ENCODE measurements around the gene LKAAEAR1. TPM values are rescaled to one million over a fixed set of nuclear protein-coding genes. Genes with fewer than 3 reads are reported as not detected.
A peak's percentile ranks its signal among the peaks of the same experiment; 100 is the strongest.
"Not testable (repeated sequence)": the region's sequence is repeated elsewhere in the genome, so short reads cannot be mapped to it uniquely, and the experiment has no call there.

LKAAEAR1 gene, protein sequence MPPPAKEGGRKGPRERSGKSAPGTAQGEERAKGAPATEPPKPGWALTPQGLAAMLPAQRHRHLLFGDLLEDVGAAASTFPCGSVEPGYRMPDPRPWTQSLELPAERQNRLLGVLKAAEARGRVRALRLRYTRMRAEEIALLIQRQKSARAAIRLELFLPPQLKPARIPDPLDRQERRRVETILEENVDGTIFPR
- total RNA-seq = not detected

DNA sequence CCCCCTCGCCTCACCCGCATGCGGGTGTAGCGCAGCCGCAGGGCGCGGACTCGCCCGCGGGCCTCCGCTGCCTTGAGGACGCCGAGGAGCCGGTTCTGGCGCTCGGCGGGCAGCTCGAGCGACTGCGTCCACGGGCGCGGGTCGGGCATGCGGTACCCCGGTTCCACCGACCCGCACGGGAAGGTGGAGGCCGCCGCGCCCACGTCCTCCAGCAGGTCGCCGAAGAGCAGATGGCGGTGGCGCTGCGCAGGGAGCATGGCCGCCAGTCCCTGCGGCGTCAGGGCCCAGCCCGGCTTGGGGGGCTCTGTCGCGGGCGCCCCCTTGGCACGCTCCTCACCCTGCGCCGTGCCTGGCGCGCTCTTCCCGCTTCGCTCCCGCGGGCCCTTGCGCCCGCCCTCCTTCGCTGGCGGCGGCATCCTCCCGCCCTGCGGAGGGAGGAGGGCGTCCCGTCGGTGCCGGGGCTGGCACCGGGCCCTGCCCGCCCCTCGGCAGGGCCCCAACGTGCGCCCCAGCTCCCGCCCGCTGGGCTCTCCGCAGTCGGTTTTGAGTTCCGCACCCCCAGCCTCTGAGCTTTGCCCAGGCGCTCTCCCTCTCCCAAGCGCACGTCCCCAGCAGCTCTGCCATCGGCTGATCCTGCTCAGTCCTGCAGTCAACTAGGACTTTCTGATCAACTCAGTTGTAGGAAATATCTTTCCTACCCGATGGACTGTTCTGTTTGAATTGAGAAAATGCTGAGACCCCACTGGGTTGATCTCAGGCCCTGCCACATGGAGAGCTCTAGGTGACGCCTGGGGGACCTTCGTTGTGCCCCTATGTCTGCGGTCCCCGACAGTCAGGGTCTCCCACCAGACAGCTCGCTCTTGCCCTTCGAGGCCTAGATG lies at the start of gene LKAAEAR1:
Gene LKAAEAR1, minus strand, starts transcription at position 595 of the 881 bp plus-strand sequence. Its CDS starts 179 bp downstream, at position 416.
- intact Hi-C loops (cut with DNase I) = no loop called here
- DNase-seq = no peak
- Histone ChIP-seq H3K9ac (ENCODE audit: low read depth in 2 of 2, low read length in 2 of 2) (peak within 1 kb of the TSS in 1 of 2 donors; percentile 35), H3K4me3 (peak within 1 kb of the TSS; percentile 44), H3K27ac (no peak within 1 kb of the TSS), H3K9me3 (no peaks in the 10 kb centered on the region), H3K27me3 (peaks cover 19% of the 10 kb centered on the region), H3K4me1 (peaks cover 3% of the 10 kb centered on the region), H3K36me3 (no peaks in the 10 kb centered on the region)
- TF ChIP-seq, protein P1, sequence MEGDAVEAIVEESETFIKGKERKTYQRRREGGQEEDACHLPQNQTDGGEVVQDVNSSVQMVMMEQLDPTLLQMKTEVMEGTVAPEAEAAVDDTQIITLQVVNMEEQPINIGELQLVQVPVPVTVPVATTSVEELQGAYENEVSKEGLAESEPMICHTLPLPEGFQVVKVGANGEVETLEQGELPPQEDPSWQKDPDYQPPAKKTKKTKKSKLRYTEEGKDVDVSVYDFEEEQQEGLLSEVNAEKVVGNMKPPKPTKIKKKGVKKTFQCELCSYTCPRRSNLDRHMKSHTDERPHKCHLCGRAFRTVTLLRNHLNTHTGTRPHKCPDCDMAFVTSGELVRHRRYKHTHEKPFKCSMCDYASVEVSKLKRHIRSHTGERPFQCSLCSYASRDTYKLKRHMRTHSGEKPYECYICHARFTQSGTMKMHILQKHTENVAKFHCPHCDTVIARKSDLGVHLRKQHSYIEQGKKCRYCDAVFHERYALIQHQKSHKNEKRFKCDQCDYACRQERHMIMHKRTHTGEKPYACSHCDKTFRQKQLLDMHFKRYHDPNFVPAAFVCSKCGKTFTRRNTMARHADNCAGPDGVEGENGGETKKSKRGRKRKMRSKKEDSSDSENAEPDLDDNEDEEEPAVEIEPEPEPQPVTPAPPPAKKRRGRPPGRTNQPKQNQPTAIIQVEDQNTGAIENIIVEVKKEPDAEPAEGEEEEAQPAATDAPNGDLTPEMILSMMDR (IDR thresholded peaks at IDR 0.05) = no peak

DNA sequence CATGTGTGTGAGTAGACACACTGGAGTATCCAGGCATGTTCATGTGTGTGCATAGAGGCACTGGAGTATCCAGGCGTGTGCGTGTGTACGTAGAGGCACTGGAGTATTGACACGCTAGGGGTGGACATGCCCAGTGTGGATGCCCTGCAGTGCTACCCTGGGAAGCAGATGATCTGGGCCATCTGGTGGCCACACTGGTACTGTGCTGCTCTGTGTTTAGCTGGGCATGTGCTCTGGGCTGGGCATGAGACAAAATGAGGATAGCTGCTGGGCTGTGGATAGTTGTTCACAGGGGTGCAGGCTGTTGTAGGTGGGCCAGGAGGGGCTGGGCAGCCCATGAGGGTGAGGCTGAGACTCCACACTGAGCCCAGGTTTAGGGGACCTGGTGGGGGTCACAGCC lies 47.2 kb upstream of the LKAAEAR1 start:
- Histone ChIP-seq H3K4me1 (no peaks in the 10 kb centered on the region), H3K9ac (ENCODE audit: low read depth in 2 of 2, low read length in 2 of 2) (no peak overlapping the region), H3K27me3 (no peaks in the 10 kb centered on the region), H3K36me3 (no peaks in the 10 kb centered on the region), H3K4me3 (no peak overlapping the region), H3K27ac (no peak overlapping the region), H3K9me3 (no peaks in the 10 kb centered on the region)
- TF ChIP-seq, protein P1 (IDR thresholded peaks at IDR 0.05) = no peak
- DNase-seq = peak; percentile 28
- intact Hi-C loops (cut with DNase I) = no loop called here

DNA sequence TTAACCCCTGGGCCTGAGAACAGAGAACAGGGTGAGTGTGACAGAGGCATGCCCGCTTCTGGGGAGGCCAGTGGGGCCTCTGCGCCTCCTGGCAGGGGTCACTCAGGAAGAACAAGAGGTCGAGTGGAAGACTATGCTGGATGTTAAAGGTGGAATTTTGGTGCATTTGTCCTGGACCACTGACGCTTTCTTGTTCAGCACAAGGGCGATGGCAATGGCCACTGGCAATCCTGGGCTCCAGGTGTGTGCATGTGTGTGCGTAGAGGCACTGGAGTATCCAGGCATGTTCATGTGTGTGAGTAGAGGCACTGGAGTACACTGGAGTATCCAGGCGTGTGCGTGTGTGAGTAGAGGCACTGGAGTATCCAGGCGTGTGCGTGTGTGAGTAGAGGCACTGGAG lies 46.7 kb upstream of the LKAAEAR1 start:
- Histone ChIP-seq H3K4me3 (no peak overlapping the region), H3K4me1 (no peaks in the 10 kb centered on the region), H3K9ac (ENCODE audit: low read depth in 2 of 2, low read length in 2 of 2) (no peak overlapping the region), H3K36me3 (no peaks in the 10 kb centered on the region), H3K27me3 (no peaks in the 10 kb centered on the region), H3K27ac (no peak overlapping the region), H3K9me3 (no peaks in the 10 kb centered on the region)
- no peak for DNase-seq
- TF ChIP-seq, protein P1 (IDR thresholded peaks at IDR 0.05) = no peak
- intact Hi-C loops (cut with DNase I) = no loop called here

DNA sequence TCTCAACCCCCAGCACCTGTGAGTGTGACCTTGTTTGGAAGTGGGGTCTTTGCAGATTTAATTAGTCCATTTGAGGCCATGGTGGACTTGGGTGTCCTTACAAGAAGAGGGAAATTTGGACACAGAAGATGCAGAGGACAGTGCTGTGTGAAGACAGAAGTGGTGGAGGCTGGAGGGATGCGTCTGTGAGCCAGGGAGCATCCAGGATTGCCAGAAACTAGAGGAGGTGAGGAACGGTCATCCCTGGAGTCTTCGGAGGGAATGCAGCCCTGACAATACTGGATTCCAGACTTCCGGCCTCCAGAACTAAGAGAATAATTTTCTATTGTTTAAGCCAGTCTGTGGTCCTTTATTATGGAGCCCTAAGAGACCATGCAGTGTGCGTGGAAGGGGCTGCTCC lies 46.1 kb upstream of the LKAAEAR1 start:
- H3K4me1 ChIP-seq = no peaks in the 10 kb centered on the region
- no peak for DNase-seq
- TF ChIP-seq, protein P1 (IDR thresholded peaks at IDR 0.05) = no peak
- intact Hi-C loops (cut with DNase I) = no loop called here
- H3K27ac ChIP-seq = no peak overlapping the region
- no peaks in the 10 kb centered on the region for H3K36me3 ChIP-seq
- no peaks in the 10 kb centered on the region for H3K27me3 ChIP-seq
- no peaks in the 10 kb centered on the region for H3K9me3 ChIP-seq
- H3K9ac ChIP-seq (ENCODE audit: low read depth in 2 of 2, low read length in 2 of 2) = no peak overlapping the region
- H3K4me3 ChIP-seq = no peak overlapping the region

DNA sequence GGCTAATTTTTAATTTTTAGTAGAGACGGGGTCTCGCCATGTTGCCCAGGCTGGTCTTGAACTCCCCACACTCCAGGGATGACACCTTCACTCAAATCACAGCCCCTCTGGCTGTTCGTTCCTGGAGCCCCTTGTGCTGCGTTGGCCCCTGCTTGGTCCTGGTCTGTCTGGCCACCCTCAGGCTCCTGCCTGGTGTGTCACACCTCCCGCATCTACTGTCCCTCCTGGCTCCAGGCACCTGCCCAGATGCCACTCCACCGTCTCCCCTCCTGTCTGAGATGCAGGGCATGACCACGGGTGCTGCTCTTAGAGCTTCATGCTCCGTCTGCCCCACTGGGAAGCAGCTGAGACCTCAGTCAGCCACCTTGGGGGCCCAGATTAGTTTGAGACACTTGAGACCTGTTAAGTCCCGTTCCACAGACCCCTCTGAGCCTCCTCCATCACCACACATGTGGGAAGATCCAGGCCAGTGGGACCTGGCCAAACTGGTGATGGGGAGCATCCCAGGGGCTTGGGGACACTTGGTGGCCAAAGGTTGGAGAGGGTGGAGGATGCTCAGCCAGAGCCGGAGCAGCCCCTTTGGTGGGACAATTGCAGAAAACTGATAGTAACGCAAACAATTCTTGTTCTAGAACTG lies 45.1 kb upstream of the LKAAEAR1 start:
- Histone ChIP-seq H3K9me3 (no peaks in the 10 kb centered on the region), H3K4me1 (no peaks in the 10 kb centered on the region), H3K27me3 (no peaks in the 10 kb centered on the region), H3K36me3 (no peaks in the 10 kb centered on the region), H3K9ac (ENCODE audit: low read depth in 2 of 2, low read length in 2 of 2) (no peak overlapping the region), H3K27ac (no peak overlapping the region), H3K4me3 (no peak overlapping the region)
- intact Hi-C loops (cut with DNase I) = no loop called here
- DNase-seq = no peak
- TF ChIP-seq, protein P1 (IDR thresholded peaks at IDR 0.05) = no peak

DNA sequence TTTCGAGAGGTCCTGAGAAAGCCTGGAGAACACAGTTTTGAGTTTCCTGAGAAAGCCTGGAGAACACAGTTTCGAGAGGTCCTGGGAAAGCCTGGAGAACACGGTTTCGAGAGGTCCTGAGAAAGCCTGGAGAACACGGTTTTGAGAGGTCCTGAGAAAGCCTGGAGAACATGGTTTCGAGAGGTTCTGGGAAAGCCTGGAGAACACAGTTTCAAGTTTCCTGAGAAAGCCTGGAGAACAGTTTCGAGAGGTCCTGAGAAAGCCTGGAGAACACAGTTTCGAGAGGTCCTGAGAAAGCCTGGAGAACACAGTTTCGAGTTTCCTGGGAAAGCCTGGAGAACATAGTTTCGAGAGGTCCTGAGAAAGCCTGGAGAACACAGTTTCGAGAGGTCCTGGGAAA lies 39.3 kb upstream of the LKAAEAR1 start:
- H3K36me3 ChIP-seq; H3K27ac ChIP-seq; H3K27me3 ChIP-seq; H3K4me1 ChIP-seq; intact Hi-C loops (cut with DNase I); H3K9me3 ChIP-seq; H3K9ac ChIP-seq (ENCODE audit: low read depth in 2 of 2, low read length in 2 of 2); H3K4me3 ChIP-seq; DNase-seq: not testable (repeated sequence)

DNA sequence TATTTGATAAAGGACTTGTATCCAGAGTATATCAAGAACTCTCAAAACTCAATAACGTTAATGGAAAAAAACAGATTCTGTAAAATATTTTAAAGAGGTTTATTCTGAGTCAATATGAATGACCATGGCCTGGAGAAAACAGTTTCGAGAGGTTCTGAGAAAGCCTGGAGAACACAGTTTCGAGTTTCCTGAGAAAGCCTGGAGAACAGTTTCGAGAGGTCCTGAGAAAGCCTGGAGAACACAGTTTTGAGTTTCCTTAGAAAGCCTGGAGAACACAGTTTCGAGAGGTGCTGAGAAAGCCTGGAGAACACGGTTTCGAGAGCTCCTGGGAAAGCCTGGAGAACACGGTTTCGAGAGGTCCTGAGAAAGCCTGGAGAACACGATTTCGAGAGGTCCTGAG lies 38.7 kb upstream of the LKAAEAR1 start:
- H3K4me1 ChIP-seq; H3K4me3 ChIP-seq; H3K36me3 ChIP-seq; H3K9me3 ChIP-seq; H3K27ac ChIP-seq; intact Hi-C loops (cut with DNase I); DNase-seq; H3K9ac ChIP-seq (ENCODE audit: low read depth in 2 of 2, low read length in 2 of 2); H3K27me3 ChIP-seq: not testable (repeated sequence)

All from colonic mucosa (tissue), 4 donors.